HepG2 (cell line): ENCODE data around the gene LRR1. TPM values are rescaled to one million over a fixed set of nuclear protein-coding genes. Genes with fewer than 3 reads are reported as not detected.

Experiments
- ATAC-seq: fragments of 200-7000 bp; cut with Tn5 transposase; 3 replicates; pipeline ENCODE4 v1.9.1; 2020; ENCODE audit warnings: mild to moderate bottlenecking, moderate library complexity
- BruUV-seq: library from RNA; stranded (reverse); fragments of 400-500 nt; replicated peaks from 2 replicates; lab custom pipeline; 2021; lab: Mats Ljungman, UMichigan
- CTCF ChIA-PET: fragments of 300-600 bp; formaldehyde crosslinking; extraction: SDS; loops from one replicate; lab custom pipeline; 2021; ENCODE audit warnings: low total read pairs, inconsistent platforms, low intra/inter-chr PET ratio; lab: Yijun Ruan, JAX
- POLR2A ChIA-PET: fragments of 350-600 bp; sonication (Branson Sonifier 250); formaldehyde crosslinking; loops from one replicate; lab custom pipeline; 2020; ENCODE audit warnings: antibody characterized with exemption, inconsistent platforms; lab: Yijun Ruan, JAX
- DNase-seq: peaks from one replicate; pipeline ENCODE4 v3.0.0-alpha.2; 2015; ENCODE audit warnings: low spot score
- FAIRE-seq: peaks from 3 replicates; lab custom pipeline; 2011; peaks lifted over from hg19 to GRCh38; lab: Jason Lieb, UNC
- H2AFZ ChIP-seq: one replicate; pipeline ENCODE4 v1.6.1; 2011; ENCODE audit warnings: low read length, inconsistent platforms
- H3K27ac ChIP-seq: fragments of 300-600 bp; 3 replicates; pipeline ENCODE4 v1.8.0; 2011; ENCODE audit warnings: mixed run types, mild to moderate bottlenecking, mixed read lengths, low read length, inconsistent platforms; ENCODE audit not compliant: insufficient read depth; ENCODE audit errors: extremely low read length
- H3K27me3 ChIP-seq, 2 experiments: fragments of 200-600 bp in 1 of 2; 2 replicates in 1 of 2; 3 replicates in 1 of 2; pipeline versions ENCODE4 v1.6.0 to v1.8.0; 2011; ENCODE audit warnings: low read length in 2 of 2, mild to moderate bottlenecking in 2 of 2, moderate library complexity in 2 of 2, inconsistent platforms in 1 of 2; ENCODE audit not compliant: insufficient read depth in 2 of 2, control insufficient read depth in 1 of 2
- H3K36me3 ChIP-seq, 2 experiments: fragments of 200-600 bp in 1 of 2; replicated peaks in 1 of 2; 2 replicates in 1 of 2; 3 replicates in 1 of 2; pipeline versions ENCODE4 v1.5.1 to v1.8.0; 2011; ENCODE audit warnings: low read length in 2 of 2, inconsistent platforms in 1 of 2; ENCODE audit not compliant: insufficient read depth in 2 of 2, control insufficient read depth in 1 of 2
- H3K4me1 ChIP-seq: 2 replicates; pipeline ENCODE4 v1.5.1; 2012; ENCODE audit warnings: low read length, inconsistent platforms; ENCODE audit not compliant: insufficient read depth
- H3K4me2 ChIP-seq: 2 replicates; pipeline ENCODE4 v1.6.0; 2011; ENCODE audit warnings: low read depth, low read length, inconsistent platforms
- H3K4me3 ChIP-seq, 3 experiments: fragments of 200-600 bp in 1 of 3; sonication (generic), shearing (Covaris generic) in 1 of 3; replicated peaks in 1 of 3; 2 replicates each; pipeline ENCODE4 v1.5.1; 2011 to 2016; ENCODE audit warnings: low read length in 3 of 3, inconsistent platforms in 2 of 3, low read depth in 2 of 3, mild to moderate bottlenecking in 2 of 3, control low read depth in 1 of 3, mixed read lengths in 1 of 3; ENCODE audit not compliant: insufficient read depth in 1 of 3
- H3K79me2 ChIP-seq: one replicate; pipeline ENCODE4 v1.6.1; 2011; ENCODE audit warnings: low read length, inconsistent platforms; ENCODE audit not compliant: insufficient read depth
- H3K9ac ChIP-seq: 2 replicates; pipeline ENCODE4 v1.6.0; 2011; ENCODE audit warnings: mild to moderate bottlenecking, low read depth, low read length, inconsistent platforms; ENCODE audit not compliant: insufficient read depth
- H3K9me3 ChIP-seq: 2 replicates; pipeline ENCODE4 v1.5.1; 2012; ENCODE audit warnings: mild to moderate bottlenecking, low read length
- H4K20me1 ChIP-seq: 2 replicates; pipeline ENCODE4 v1.6.0; 2011; ENCODE audit warnings: inconsistent platforms, mild to moderate bottlenecking, low read length, moderate library complexity; ENCODE audit not compliant: insufficient read depth
- CCDC6 ChIP-seq: sonication (generic); formaldehyde crosslinking; IDR thresholded peaks from 2 replicates; pipeline ENCODE4 v1.8.1; 2022; ENCODE audit warnings: mild to moderate bottlenecking, missing genetic modification reagents, moderate library complexity
- CREB3 ChIP-seq: sonication (generic); formaldehyde crosslinking; IDR thresholded peaks from 2 replicates; pipeline ENCODE4 v1.5.0; 2020; ENCODE audit warnings: missing genetic modification reagents
- EP300 ChIP-seq, 3 experiments: sonication (generic) in 1 of 3; formaldehyde crosslinking in 1 of 3; IDR thresholded peaks; 2 replicates each; pipeline versions ENCODE4 v1.5.1 to v1.6.1; 2011 to 2020; ENCODE audit warnings: low read depth in 2 of 3, low read length in 2 of 3, borderline replicate concordance in 1 of 3, improper control_type of control experiment in 1 of 3, mild to moderate bottlenecking in 1 of 3, missing genetic modification reagents in 1 of 3, moderate library complexity in 1 of 3
- KAT2B ChIP-seq: fragments of 150-350 bp; IDR thresholded peaks from 2 replicates; pipeline ENCODE4 v1.6.1; 2014; ENCODE audit warnings: low read depth, low read length, borderline replicate concordance
- MAZ ChIP-seq, 2 experiments: sonication (generic) in 1 of 2; formaldehyde crosslinking in 1 of 2; IDR thresholded peaks; 2 replicates each; pipeline versions ENCODE4 v1.5.0 to v1.6.1; 2012 to 2020; ENCODE audit warnings: low read depth in 2 of 2, mild to moderate bottlenecking in 2 of 2, borderline replicate concordance in 1 of 2, improper control_type of control experiment in 1 of 2, low read length in 1 of 2, missing genetic modification reagents in 1 of 2, moderate library complexity in 1 of 2
- RBFOX2 ChIP-seq: fragments of 200-400 bp; formaldehyde crosslinking; IDR thresholded peaks from 2 replicates; pipeline ENCODE4 v1.6.1; 2017; ENCODE audit warnings: low read depth, mild to moderate bottlenecking, low read length
- ZNF232 ChIP-seq: sonication (generic); formaldehyde crosslinking; IDR thresholded peaks from 2 replicates; pipeline ENCODE4 v1.4.0; 2020; ENCODE audit warnings: missing genetic modification reagents, borderline replicate concordance
- ZNF530 ChIP-seq: sonication (generic); formaldehyde crosslinking; IDR thresholded peaks from 2 replicates; pipeline ENCODE4 v1.5.0; 2020; ENCODE audit warnings: low read depth, mild to moderate bottlenecking, missing genetic modification reagents
- WGBS: methylation state at CpG from one replicate; pipeline ENCODE4 v1.1.6; 2017; ENCODE audit warnings: low lambda C conversion rate; 5-methylcytosine and 5-hydroxymethylcytosine counted together
- in situ Hi-C: cut with HindIII; loops from 2 replicates; pipeline ENCODE4 v1.10.0; 2017; ENCODE audit warnings: low pct_unique_long_range_greater_than_20kb; ENCODE audit not compliant: extremely low pct_ligation_motif_present
- intact Hi-C: fragments of 100-400 bp; cut with micrococcal nuclease; formaldehyde crosslinking; loops from one replicate; pipeline ENCODE4 v1.10.0; 2022; ENCODE audit not compliant: unreplicated experiment
- polyA plus RNA-seq, 8 experiments: library from polyadenylated mRNA; depleted of rRNA in 3 of 8; stranded (reverse) in 7 of 8; unstranded in 1 of 8; fragments of >200 nt; fragmentation: Illumina TruSeq in 4 of 8; extraction: Trizol in 4 of 8; gene quantifications; 2 replicates each; pipeline versions ENCODE4 v1.2.1 to v1.2.3, GENCODE V29; 2011 to 2016; ENCODE audit warnings: low read depth in 4 of 8, missing spikeins in 1 of 8, mixed read lengths in 1 of 8; ENCODE audit not compliant: insufficient read depth in 1 of 8
- total RNA-seq, 5 experiments: library from RNA; depleted of rRNA; stranded (reverse); fragments of >200 nt; fragmentation: Illumina TruSeq; extraction: Trizol; gene quantifications; 2 replicates each; pipeline ENCODE4 v1.2.3, GENCODE V29; 2016; ENCODE audit warnings: low read depth in 1 of 5

LRR1 gene
- total and polyA plus RNA-seq, 2 of the 13 experiments (the other 11 are each of a cell fraction or from before 2014, with no cell fraction given): 7.0 to 36.2 TPM

DNA sequence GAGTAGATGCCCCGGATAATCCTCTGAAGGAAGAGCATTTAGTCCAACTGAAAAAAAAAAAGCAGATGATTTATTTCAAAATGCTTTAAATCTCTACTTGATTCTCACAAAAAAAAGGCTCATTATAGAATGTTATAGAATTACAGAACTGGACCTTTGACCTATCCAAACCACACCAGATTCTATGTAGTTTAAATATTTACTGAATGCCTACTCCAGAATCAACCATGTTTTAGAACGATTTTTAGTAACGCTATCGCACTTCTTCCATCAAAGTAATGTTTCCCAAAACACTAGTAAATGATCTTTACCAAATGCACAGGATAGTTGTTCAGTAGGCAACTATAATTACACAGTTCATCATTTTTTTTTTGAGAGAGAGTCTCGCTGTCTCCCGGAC, 15.1 kb upstream of the LRR1 start:
- no peak for DNase-seq
- CTCF ChIA-PET: no interaction called here
- peaks cover 57% of the 10 kb centered on the region for H4K20me1 ChIP-seq
- H3K9me3 ChIP-seq: no peaks in the 10 kb centered on the region
- no peak for ATAC-seq
- H3K4me3 ChIP-seq: peak overlapping the region; percentile 82 to 98 (median 94)
- intact Hi-C loops: no loop called here
- peaks cover 61% of the 10 kb centered on the region for H3K79me2 ChIP-seq
- no peak overlapping the region for H2AFZ ChIP-seq
- no TSS peak for BruUV-seq
- H3K27ac ChIP-seq: peak overlapping the region; percentile 89
- peak overlapping the region; percentile 75 for H3K4me2 ChIP-seq
- H3K27me3 ChIP-seq: no peaks in the 10 kb centered on the region; a peak in 1 of 5 replicates
- POLR2A ChIA-PET: interaction anchor here (0.7 to 5.8 kb wide), 3 partner anchors 13 to 210 kb away, joined by 3 to 97 read pairs (median 3); partner anchors contain the start of gene LRR1
- 32% methylated on average over 6 of the region's 6 CpGs for WGBS
- H3K36me3 ChIP-seq: peaks cover 4 to 20% of the 10 kb centered on the region in 2 experiments; a peak in 4 of 5 replicates
- no peak for FAIRE-seq
- H3K9ac ChIP-seq: peak overlapping the region; percentile 99
- peaks cover 39% of the 10 kb centered on the region for H3K4me1 ChIP-seq
- in situ Hi-C loops: no loop called here
- TF ChIP-seq RBFOX2: peak; percentile 73
- no peak for TF ChIP-seq ZNF232 (CRISPR knock-in tag)
- no peak for TF ChIP-seq KAT2B
- TF ChIP-seq MAZ (IDR thresholded peaks at IDR 0.05; ENCODE audit: borderline replicate concordance, low read depth, low read length): no peak
- TF ChIP-seq MAZ (CRISPR knock-in tag; IDR thresholded peaks at IDR 0.05; ENCODE audit: low read depth): no peak
- TF ChIP-seq CCDC6 (CRISPR knock-in tag): no peak
- no peak for TF ChIP-seq ZNF530 (CRISPR knock-in tag)
- no peak for TF ChIP-seq EP300 (IDR thresholded peaks at IDR 0.05; ENCODE audit: low read depth in 2 of 2, low read length in 2 of 2)
- TF ChIP-seq EP300 (CRISPR knock-in tag; IDR thresholded peaks at IDR 0.05; ENCODE audit: borderline replicate concordance): no peak
- TF ChIP-seq CREB3 (CRISPR knock-in tag): 0 out of 2 replicates have a peak, but pooled peaks have one; percentile 22
